D721Med (cell line): ENCODE data around the gene INSM2.

Experiments
- DNase-seq: peaks from one replicate; pipeline ENCODE4 v3.0.0; 2011; ENCODE audit warnings: low spot score; ENCODE audit not compliant: insufficient read length
- FAIRE-seq: peaks from 2 replicates; lab custom pipeline; 2011; peaks lifted over from hg19 to GRCh38; lab: Jason Lieb, UNC
- TF ChIP-seq, protein P1 (sequence below): IDR thresholded peaks from 2 replicates; pipeline ENCODE4 v1.5.1; 2012; ENCODE audit warnings: mild to moderate bottlenecking, control low read depth; ENCODE audit not compliant: insufficient read depth; ENCODE audit errors: missing control alignments

The INSM2 gene

GRCh38 chr14:35565871-35566464 is 32.0 kb downstream of the INSM2 start:
- FAIRE-seq (no peak), DNase-seq (no peak)
- TF ChIP-seq, protein P1, sequence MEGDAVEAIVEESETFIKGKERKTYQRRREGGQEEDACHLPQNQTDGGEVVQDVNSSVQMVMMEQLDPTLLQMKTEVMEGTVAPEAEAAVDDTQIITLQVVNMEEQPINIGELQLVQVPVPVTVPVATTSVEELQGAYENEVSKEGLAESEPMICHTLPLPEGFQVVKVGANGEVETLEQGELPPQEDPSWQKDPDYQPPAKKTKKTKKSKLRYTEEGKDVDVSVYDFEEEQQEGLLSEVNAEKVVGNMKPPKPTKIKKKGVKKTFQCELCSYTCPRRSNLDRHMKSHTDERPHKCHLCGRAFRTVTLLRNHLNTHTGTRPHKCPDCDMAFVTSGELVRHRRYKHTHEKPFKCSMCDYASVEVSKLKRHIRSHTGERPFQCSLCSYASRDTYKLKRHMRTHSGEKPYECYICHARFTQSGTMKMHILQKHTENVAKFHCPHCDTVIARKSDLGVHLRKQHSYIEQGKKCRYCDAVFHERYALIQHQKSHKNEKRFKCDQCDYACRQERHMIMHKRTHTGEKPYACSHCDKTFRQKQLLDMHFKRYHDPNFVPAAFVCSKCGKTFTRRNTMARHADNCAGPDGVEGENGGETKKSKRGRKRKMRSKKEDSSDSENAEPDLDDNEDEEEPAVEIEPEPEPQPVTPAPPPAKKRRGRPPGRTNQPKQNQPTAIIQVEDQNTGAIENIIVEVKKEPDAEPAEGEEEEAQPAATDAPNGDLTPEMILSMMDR: no peak

- TF ChIP-seq, protein P1: no peak
- no peak for FAIRE-seq
- no peak for DNase-seq
These were observed 37.6 kb downstream of the INSM2 start for GRCh38 chr14:35571598-35571997.

DNA sequence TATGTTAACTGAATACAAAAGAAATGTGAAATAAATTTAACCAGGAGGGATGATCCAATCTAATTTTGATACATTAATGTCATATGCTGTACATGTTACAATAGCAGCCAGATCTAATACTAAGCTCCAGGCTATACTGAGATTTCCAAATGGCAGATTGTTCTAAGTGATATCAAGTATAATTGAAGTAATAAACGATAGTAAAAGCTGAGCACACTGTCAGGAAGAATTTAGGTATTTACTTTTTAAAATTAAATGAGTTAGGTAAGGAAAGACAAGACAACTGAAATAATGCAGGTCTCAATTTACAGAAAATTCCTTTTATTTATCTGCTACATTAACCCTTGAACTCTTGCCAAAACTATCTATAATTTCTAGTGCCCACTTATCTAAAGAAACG is 39.9 kb downstream of the INSM2 start:
- TF ChIP-seq, protein P1: no peak
- FAIRE-seq: peak; percentile 46
- no peak for DNase-seq

DNA sequence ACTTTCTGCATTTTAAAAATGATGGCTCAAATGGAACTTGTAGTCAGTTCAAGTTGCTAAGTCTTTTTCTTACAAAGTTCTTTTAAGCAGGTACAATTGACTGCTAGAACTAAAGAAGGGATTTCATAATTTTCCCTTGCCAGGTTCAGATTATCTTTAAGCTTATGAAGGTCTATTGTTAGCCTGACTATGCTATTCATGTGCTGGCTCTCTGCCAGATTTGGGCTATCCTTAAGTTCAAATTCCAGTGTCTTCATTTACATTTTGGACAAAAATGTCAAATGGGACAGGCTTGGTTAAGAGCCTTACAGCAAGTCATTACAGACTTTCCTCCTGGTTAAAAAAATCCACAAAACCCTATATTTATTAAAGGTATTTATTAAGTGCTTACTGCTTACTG is 42.3 kb downstream of the INSM2 start:
- FAIRE-seq (peak; percentile 66), DNase-seq (no peak)
- TF ChIP-seq, protein P1: no peak

DNA sequence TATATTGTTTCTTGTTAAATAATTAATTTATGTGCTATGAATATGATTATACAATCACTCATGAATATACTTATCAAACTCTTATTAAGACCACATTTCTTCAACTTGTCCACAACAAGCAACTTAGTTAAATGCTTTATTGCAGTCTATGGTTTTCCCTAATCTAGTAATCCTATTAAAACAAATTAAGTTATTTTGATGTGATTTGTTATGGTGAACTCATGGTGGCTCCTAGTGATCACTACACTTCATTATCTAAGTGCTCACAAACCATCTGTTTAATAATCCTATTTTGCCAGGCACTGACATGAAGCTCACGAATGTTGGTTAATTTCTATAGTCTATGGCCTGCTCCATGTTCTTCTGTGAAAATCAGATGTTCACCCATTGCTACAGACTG is 42.9 kb downstream of the INSM2 start:
- DNase-seq (no peak), FAIRE-seq (peak; percentile 98)
- TF ChIP-seq, protein P1: no peak

DNA sequence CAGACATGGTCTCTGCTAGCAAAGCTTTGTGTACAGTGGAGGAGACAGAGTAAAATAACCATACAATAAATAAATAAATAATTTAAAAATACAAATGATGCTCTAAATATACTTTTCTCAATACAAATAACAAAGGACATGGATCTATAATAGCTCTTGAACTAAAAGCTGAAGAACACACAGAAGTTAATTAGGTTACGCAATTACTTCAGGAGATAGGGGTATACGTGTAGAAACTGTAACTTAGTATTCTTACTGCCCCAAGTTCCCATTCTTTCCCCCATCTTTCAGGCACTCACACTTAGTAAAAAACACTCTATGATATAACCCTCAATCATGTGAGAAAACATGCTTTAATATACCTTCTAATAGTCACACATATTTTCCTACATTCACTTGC is 44.2 kb downstream of the INSM2 start:
- DNase-seq (no peak), FAIRE-seq (no peak)
- TF ChIP-seq, protein P1: no peak

DNA sequence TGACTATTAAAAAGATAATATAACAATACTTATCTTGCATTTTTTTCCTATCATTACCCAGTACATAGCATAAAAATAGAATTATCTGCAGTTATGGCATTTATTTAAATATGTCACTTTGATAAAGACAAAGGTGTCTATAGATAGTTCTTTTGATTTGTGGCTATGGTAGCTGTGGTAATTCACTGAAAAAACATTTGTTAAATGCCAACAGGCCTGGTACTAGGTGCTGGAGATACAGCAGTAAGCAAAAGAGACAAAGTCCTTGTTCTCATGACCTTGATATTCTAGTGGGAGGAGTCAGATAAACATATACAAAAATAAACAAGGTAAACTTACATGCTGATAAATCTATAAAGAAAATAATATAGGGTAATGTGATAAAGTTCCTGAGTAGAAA is 44.7 kb downstream of the INSM2 start:
- FAIRE-seq (no peak), DNase-seq (no peak)
- TF ChIP-seq, protein P1: no peak
